H1 (cell line): ENCODE data around the gene BMPR1A. TPM values are rescaled to one million over a fixed set of nuclear protein-coding genes. Genes with fewer than 3 reads are reported as not detected.

ENCODE experiments used
- CTCF ChIA-PET: fragments of 300-600 bp; sonication (Branson Sonifier 250); formaldehyde crosslinking; loops from one replicate; lab custom pipeline; 2021; ENCODE audit not compliant: partially characterized antibody; lab: Charles Lee
- POLR2A ChIA-PET: fragments of 300-600 bp; sonication (Branson Sonifier 250); formaldehyde crosslinking; loops from one replicate; lab custom pipeline; 2021; ENCODE audit warnings: inconsistent platforms; ENCODE audit not compliant: partially characterized antibody; lab: Charles Lee
- DNase-seq, 2 experiments: peaks; one replicate each; pipeline versions ENCODE4 v3.0.0 to v3.0.0-alpha.2; 2010 to 2022; ENCODE audit warnings: low spot score in 2 of 2, low read depth in 1 of 2, mixed read lengths in 1 of 2
- FAIRE-seq: peaks from 2 replicates; lab custom pipeline; 2011; peaks lifted over from hg19 to GRCh38; lab: Jason Lieb, UNC
- H2AFZ ChIP-seq: 2 replicates; pipeline ENCODE4 v1.8.1; 2012; ENCODE audit warnings: low read length, inconsistent platforms
- H2AK5ac ChIP-seq: 2 replicates; pipeline ENCODE4 v1.6.1; 2013; ENCODE audit warnings: low read depth, low read length
- H2BK120ac ChIP-seq: replicated peaks from 2 replicates; pipeline ENCODE3; 2013; ENCODE audit warnings: low read depth, low read length, inconsistent platforms
- H2BK12ac ChIP-seq: 2 replicates; pipeline ENCODE4 v1.6.1; 2013; ENCODE audit warnings: low read depth, low read length
- H2BK15ac ChIP-seq: 2 replicates; pipeline ENCODE4 v1.6.1; 2013; ENCODE audit warnings: low read length
- H2BK20ac ChIP-seq: 2 replicates; pipeline ENCODE4 v1.6.1; 2013; ENCODE audit warnings: low read length
- H2BK5ac ChIP-seq: 2 replicates; pipeline ENCODE4 v1.6.1; 2013; ENCODE audit warnings: low read depth, low read length
- H3K14ac ChIP-seq: 2 replicates; pipeline ENCODE4 v1.6.1; 2013; ENCODE audit warnings: inconsistent platforms; ENCODE audit not compliant: insufficient read length
- H3K18ac ChIP-seq: 2 replicates; pipeline ENCODE4 v1.6.1; 2013; ENCODE audit warnings: low read length; ENCODE audit errors: extremely low read depth
- H3K23ac ChIP-seq: 2 replicates; pipeline ENCODE4 v1.6.1; 2013; ENCODE audit warnings: inconsistent platforms; ENCODE audit not compliant: insufficient read length
- H3K23me2 ChIP-seq: 2 replicates; pipeline ENCODE4 v1.6.1; 2013; ENCODE audit warnings: low read depth, low read length
- H3K27ac ChIP-seq: 2 replicates; pipeline ENCODE4 v1.6.1; 2011; ENCODE audit warnings: low read depth, low read length, inconsistent platforms
- H3K27me3 ChIP-seq, 4 experiments: replicated peaks in 1 of 4; 1 replicate in 1 of 4; 2 replicates in 3 of 4; pipeline versions ENCODE4 v1.6.1 to v1.8.1; 2011 to 2013; ENCODE audit warnings: low read length in 3 of 4, mild to moderate bottlenecking in 3 of 4, inconsistent platforms in 2 of 4, mixed read lengths in 2 of 4, moderate library complexity in 1 of 4; ENCODE audit not compliant: control insufficient read depth in 3 of 4, insufficient read depth in 3 of 4; ENCODE audit errors: extremely low read depth in 1 of 4
- H3K36me3 ChIP-seq, 4 experiments: 2 replicates each; pipeline versions ENCODE4 v1.6.1 to v1.8.1; 2011 to 2013; ENCODE audit warnings: mild to moderate bottlenecking in 4 of 4, low read length in 3 of 4, moderate library complexity in 2 of 4, control low read depth in 1 of 4, inconsistent platforms in 1 of 4; ENCODE audit not compliant: insufficient read depth in 4 of 4, control insufficient read depth in 2 of 4
- H3K4ac ChIP-seq: replicated peaks from 2 replicates; pipeline ENCODE3; 2013; ENCODE audit warnings: low read length, low read depth, mixed read lengths, inconsistent platforms; ENCODE audit not compliant: insufficient read length
- H3K4me1 ChIP-seq, 4 experiments: replicated peaks in 1 of 4; 1 replicate in 1 of 4; 2 replicates in 3 of 4; pipeline versions ENCODE4 v1.6.1 to v1.8.1; 2011 to 2013; ENCODE audit warnings: low read length in 3 of 4, inconsistent platforms in 2 of 4, mixed read lengths in 1 of 4; ENCODE audit not compliant: insufficient read depth in 4 of 4, control insufficient read depth in 3 of 4
- H3K4me2 ChIP-seq, 2 experiments: 2 replicates each; pipeline versions ENCODE4 v1.6.1 to v1.8.1; 2011 to 2013; ENCODE audit warnings: low read depth in 2 of 2, low read length in 2 of 2, control low read depth in 1 of 2, inconsistent platforms in 1 of 2, mild to moderate bottlenecking in 1 of 2; ENCODE audit not compliant: insufficient read depth in 1 of 2
- H3K4me3 ChIP-seq, 4 experiments: fragments of 200-600, 300-600 bp in 1 of 4; sonication (generic), shearing (Covaris generic), sonication (Bioruptor Twin) in 1 of 4; 2 replicates each; pipeline versions ENCODE4 v1.5.1 to v1.8.1; 2011 to 2016; ENCODE audit warnings: low read length in 4 of 4, low read depth in 3 of 4, control low read depth in 2 of 4, inconsistent platforms in 2 of 4, mild to moderate bottlenecking in 2 of 4, mixed read lengths in 1 of 4, moderate library complexity in 1 of 4; ENCODE audit not compliant: insufficient read depth in 2 of 4; ENCODE audit errors: extremely low read depth in 1 of 4
- H3K56ac ChIP-seq: replicated peaks from 2 replicates; pipeline ENCODE3; 2013; ENCODE audit warnings: low read depth, mild to moderate bottlenecking, mixed read lengths, low read length, inconsistent platforms; ENCODE audit not compliant: insufficient read length
- H3K79me1 ChIP-seq: 2 replicates; pipeline ENCODE4 v1.6.1; 2013; ENCODE audit warnings: low read depth, low read length, control low read depth
- H3K79me2 ChIP-seq, 2 experiments: 2 replicates each; pipeline versions ENCODE4 v1.6.1 to v1.8.1; 2012 to 2013; ENCODE audit warnings: low read length in 2 of 2, mild to moderate bottlenecking in 2 of 2, inconsistent platforms in 1 of 2; ENCODE audit not compliant: insufficient read depth in 2 of 2, control insufficient read depth in 1 of 2
- H3K9ac ChIP-seq, 4 experiments: replicated peaks in 1 of 4; 1 replicate in 1 of 4; 2 replicates in 3 of 4; pipeline versions ENCODE4 v1.6.1 to v1.8.1; 2011 to 2013; ENCODE audit warnings: low read depth in 3 of 4, low read length in 3 of 4, control low read depth in 2 of 4, mild to moderate bottlenecking in 2 of 4, moderate library complexity in 2 of 4, inconsistent platforms in 1 of 4; ENCODE audit errors: extremely low read depth in 1 of 4
- H3K9me3 ChIP-seq, 2 experiments: 2 replicates each; pipeline versions ENCODE4 v1.6.1 to v1.8.1; 2012 to 2013; ENCODE audit warnings: mild to moderate bottlenecking in 2 of 2, moderate library complexity in 2 of 2, control low read depth in 1 of 2, inconsistent platforms in 1 of 2, low read depth in 1 of 2, low read length in 1 of 2, mixed read lengths in 1 of 2; ENCODE audit not compliant: insufficient read depth in 2 of 2
- H4K20me1 ChIP-seq, 2 experiments: replicated peaks in 1 of 2; 2 replicates each; pipeline versions ENCODE3 to v1.8.1; 2011 to 2013; ENCODE audit warnings: inconsistent platforms in 2 of 2, low read length in 2 of 2, mild to moderate bottlenecking in 1 of 2; ENCODE audit not compliant: insufficient read depth in 2 of 2, control insufficient read depth in 1 of 2
- H4K5ac ChIP-seq: 2 replicates; pipeline ENCODE4 v1.6.1; 2013; ENCODE audit warnings: low read length, low read depth, mixed read lengths, inconsistent platforms; ENCODE audit not compliant: insufficient read length
- H4K8ac ChIP-seq: 2 replicates; pipeline ENCODE4 v1.8.0; 2013; ENCODE audit warnings: mild to moderate bottlenecking, moderate library complexity, low read length, inconsistent platforms; ENCODE audit not compliant: insufficient read depth; ENCODE audit errors: extremely low read depth
- H4K91ac ChIP-seq: replicated peaks from 2 replicates; pipeline ENCODE3; 2013; ENCODE audit warnings: low read length, mixed read lengths, inconsistent platforms; ENCODE audit not compliant: insufficient read length
- ASH2L ChIP-seq: fragments of 200-600, 300-600 bp; sonication (generic); IDR thresholded peaks from one replicate; pipeline ENCODE4 v1.7.1; 2017; ENCODE audit warnings: low read length
- CBX8 ChIP-seq: fragments of 300-800, 300-1000 bp; sonication (generic); IDR thresholded peaks from 2 replicates; pipeline ENCODE4 v1.7.1; 2016; ENCODE audit warnings: low read depth, low read length, borderline replicate concordance
- CHD1 ChIP-seq: IDR thresholded peaks from 2 replicates; pipeline ENCODE4 v1.6.1; 2012; ENCODE audit warnings: low read depth, low read length, improper control_type of control experiment
- CREB1 ChIP-seq: IDR thresholded peaks from 2 replicates; pipeline ENCODE4 v1.6.1; 2012; ENCODE audit warnings: inconsistent platforms
- HDAC2 ChIP-seq, 2 experiments: fragments of 300-600 bp in 1 of 2; sonication (generic) in 1 of 2; IDR thresholded peaks; 2 replicates each; pipeline ENCODE4 v1.6.1; 2011 to 2012; ENCODE audit warnings: low read depth in 2 of 2, low read length in 2 of 2, mild to moderate bottlenecking in 2 of 2, moderate library complexity in 2 of 2, borderline replicate concordance in 1 of 2, inconsistent platforms in 1 of 2
- KDM1A ChIP-seq: fragments of 200-600, 300-600 bp; sonication (generic); IDR thresholded peaks from 2 replicates; pipeline ENCODE4 v1.7.1; 2016; ENCODE audit warnings: mild to moderate bottlenecking, low read length, borderline replicate concordance
- MAFK ChIP-seq: IDR thresholded peaks from 2 replicates; pipeline ENCODE4 v1.6.1; 2012; ENCODE audit warnings: low read depth, mild to moderate bottlenecking, improper control_type of control experiment, low read length
- NANOG ChIP-seq: IDR thresholded peaks from 2 replicates; pipeline ENCODE4 v1.6.1; 2011; ENCODE audit warnings: low read length, low read depth, mild to moderate bottlenecking, inconsistent platforms; ENCODE audit not compliant: insufficient read depth, poor library complexity, severe bottlenecking
- RFX5 ChIP-seq: IDR thresholded peaks from 2 replicates; pipeline ENCODE4 v1.6.1; 2011; ENCODE audit warnings: low read depth, low read length, improper control_type of control experiment, borderline replicate concordance
- RNF2 ChIP-seq: fragments of 200-900, 300-1000 bp; sonication (generic); IDR thresholded peaks from 2 replicates; pipeline ENCODE4 v1.7.1; 2016; ENCODE audit warnings: borderline replicate concordance, low read depth, mild to moderate bottlenecking, antibody characterized with exemption, low read length; ENCODE audit not compliant: poor library complexity, severe bottlenecking; ENCODE audit errors: missing control alignments
- SIRT6 ChIP-seq: IDR thresholded peaks from one replicate; pipeline ENCODE4 v1.7.1; 2012; ENCODE audit warnings: low read length, inconsistent platforms
- SIX5 ChIP-seq: IDR thresholded peaks from 2 replicates; pipeline ENCODE4 v1.6.1; 2011; ENCODE audit warnings: mild to moderate bottlenecking, low read depth, low read length
- SP4 ChIP-seq: IDR thresholded peaks from 2 replicates; pipeline ENCODE4 v1.6.1; 2012; ENCODE audit warnings: low read length, inconsistent platforms
- ZNF274 ChIP-seq: IDR thresholded peaks from 2 replicates; pipeline ENCODE4 v1.7.0; 2012; ENCODE audit warnings: low read length, borderline replicate concordance; ENCODE audit errors: extremely low read depth
- polyA plus RNA-seq, 7 experiments: library from polyadenylated mRNA; depleted of rRNA in 3 of 7; stranded (reverse) in 5 of 7; unstranded in 2 of 7; fragments of >200 nt in 5 of 7; fragments of 200-250 nt in 2 of 7; gene quantifications; 1 replicate in 5 of 7; 2 replicates in 1 of 7; 4 replicates in 1 of 7; pipeline versions ENCODE4 v1.2.1 to v1.2.3, GENCODE V29; 2011 to 2013; ENCODE audit warnings: missing spikeins in 2 of 7, mixed read lengths in 2 of 7
- total RNA-seq: library from RNA; stranded (reverse); fragmentation: NEBNext Ultra II Directional; extraction: Animal tissue kit (Norgen Biotek cat#: 25700); gene quantifications from 2 replicates; pipeline ENCODE4 v1.2.1, GENCODE V29; 2021

BMPR1A gene
- total and polyA plus RNA-seq, 2 of the 8 experiments (the other 6 are each of a cell fraction or from before 2014, with no cell fraction given), result 34.4 to 129 TPM

DNA sequence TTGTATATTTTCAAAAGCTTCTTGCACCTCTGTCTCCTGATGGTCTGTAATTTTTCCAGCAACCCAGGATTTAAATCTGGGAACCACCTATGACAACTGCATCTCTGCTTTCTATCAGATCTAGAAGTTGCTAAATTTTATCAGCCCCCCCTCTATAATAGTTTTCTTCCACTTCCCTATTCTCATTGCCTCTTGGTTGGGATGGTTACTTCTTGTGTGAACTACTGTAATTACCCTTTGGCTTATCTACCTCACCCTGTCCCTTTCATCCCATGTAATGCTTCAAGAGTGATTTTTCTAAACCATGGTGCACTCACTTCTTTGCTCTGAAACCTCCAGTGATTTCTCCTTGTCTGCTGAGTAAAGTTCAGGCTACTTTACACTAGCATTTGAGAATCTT, 92.3 kb downstream of the BMPR1A start:
- Histone ChIP-seq H3K4me2 (no peak overlapping the region), H2AFZ (no peak overlapping the region), H4K8ac (no peak overlapping the region), H3K9ac (no peak overlapping the region), H2BK120ac (no peak overlapping the region), H3K56ac (no peak overlapping the region), H3K4me3 (no peak overlapping the region), H3K27ac (no peak overlapping the region), H2AK5ac (no peak overlapping the region), H2BK15ac (no peak overlapping the region), H2BK5ac (no peak overlapping the region), H2BK12ac (no peak overlapping the region), H4K5ac (no peak overlapping the region), H3K27me3 (no peaks in the 10 kb centered on the region), H3K14ac (no peak overlapping the region), H3K79me1 (peaks cover 10% of the 10 kb centered on the region; the same call in 1 of the 2 replicates), H3K4me1 (peaks cover 0 to 5% (median 2%) of the 10 kb centered on the region in 4 experiments; a peak in 3 of 7 replicates), H3K23ac (no peak overlapping the region), H3K9me3 (no peaks in the 10 kb centered on the region), H2BK20ac (no peak overlapping the region), H4K91ac (no peak overlapping the region), H3K4ac (no peak overlapping the region), H4K20me1 (no peaks in the 10 kb centered on the region), H3K79me2 (peaks cover 4 to 42% of the 10 kb centered on the region in 2 experiments), H3K18ac (no peak overlapping the region), H3K23me2 (no peaks in the 10 kb centered on the region; the same call in 1 of the 2 replicates), H3K36me3 (peaks cover 0 to 16% (median 3%) of the 10 kb centered on the region in 4 experiments; a peak in 5 of 8 replicates)
- CTCF ChIA-PET, result no interaction called here
- FAIRE-seq (no peak), DNase-seq (no peak)
- POLR2A ChIA-PET, result interaction anchor here (1.0 kb wide), 1 partner anchor 21 kb away, joined by 3 read pairs; no protein-coding TSS in a partner anchor
- no peak for TF ChIP-seq RFX5
- TF ChIP-seq NANOG, result no peak
- no peak for TF ChIP-seq ZNF274
- no peak for TF ChIP-seq SIX5
- no peak for TF ChIP-seq ASH2L
- no peak for TF ChIP-seq KDM1A
- TF ChIP-seq MAFK, result no peak
- TF ChIP-seq RNF2, result no peak
- no peak for TF ChIP-seq SP4
- TF ChIP-seq SIRT6, result no peak
- no peak for TF ChIP-seq HDAC2 (IDR thresholded peaks at IDR 0.05; ENCODE audit: borderline replicate concordance in 1 of 2, low read depth in 2 of 2, low read length in 2 of 2)
- TF ChIP-seq CBX8, result no peak
- no peak for TF ChIP-seq CHD1
- TF ChIP-seq CREB1, result no peak
